ENCODE measurements around the gene SLC2A13.
"Not testable (repeated sequence)": the region's sequence is repeated elsewhere in the genome, so short reads cannot be mapped to it uniquely, and the experiment has no call there.

SLC2A13 gene

DNA sequence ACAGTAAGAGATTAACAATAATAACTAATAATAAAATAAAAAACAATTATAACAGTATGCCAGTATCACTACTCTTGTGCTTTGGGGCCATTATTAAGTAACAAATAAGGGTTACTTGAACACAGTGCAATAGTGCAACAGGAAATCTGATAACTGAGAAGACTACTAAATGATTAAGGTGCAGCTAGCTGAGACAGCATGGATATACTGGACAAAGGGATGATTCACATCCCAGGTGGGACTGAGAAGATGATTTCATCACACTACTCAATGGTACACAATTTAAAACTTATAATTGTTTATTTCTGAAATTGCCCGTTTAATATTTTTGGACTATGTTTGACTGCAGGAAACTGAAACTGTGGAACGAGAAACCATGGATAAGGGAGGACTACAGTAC is 317.6 kb downstream of the SLC2A13 start:
- Histone ChIP-seq H3K27me3 (ENCODE audit: insufficient read depth, low read length) (no peaks in the 10 kb centered on the region), H3K4me3 (ENCODE audit: low read length) (no peak overlapping the region), H3K27ac (ENCODE audit: low read length) (no peak overlapping the region), H3K36me3 (ENCODE audit: insufficient read depth, low read depth, low read length) (no peaks in the 10 kb centered on the region), H3K9me3 (ENCODE audit: insufficient read depth, low read depth, low read length) (no peaks in the 10 kb centered on the region), H3K4me1 (ENCODE audit: insufficient read depth, low read length) (no peaks in the 10 kb centered on the region), H3K9ac (ENCODE audit: low read depth, low read length) (no peak overlapping the region)

DNA sequence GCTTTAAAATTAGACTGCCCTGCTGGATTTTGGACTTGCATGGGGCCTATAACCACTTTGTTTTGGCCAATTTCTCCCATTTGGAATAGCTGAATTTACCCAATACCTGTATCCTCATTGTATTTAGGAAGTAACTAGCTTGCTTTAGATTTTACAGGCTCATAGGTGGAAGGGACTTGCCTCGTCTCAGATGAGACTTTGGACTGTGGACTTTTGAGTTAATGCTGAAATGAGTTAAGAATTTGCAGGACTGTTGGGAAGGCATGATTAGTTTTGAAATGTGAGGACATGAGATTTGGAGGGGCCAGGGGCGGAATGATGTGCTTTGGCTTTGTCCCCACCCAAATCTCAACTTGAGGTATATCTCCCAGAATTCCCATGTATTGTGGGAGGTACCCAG is 320.1 kb downstream of the SLC2A13 start:
- H3K36me3 ChIP-seq (ENCODE audit: insufficient read depth, low read depth, low read length); H3K9ac ChIP-seq (ENCODE audit: low read depth, low read length); H3K27ac ChIP-seq (ENCODE audit: low read length); H3K4me1 ChIP-seq (ENCODE audit: insufficient read depth, low read length); H3K4me3 ChIP-seq (ENCODE audit: low read length); H3K9me3 ChIP-seq (ENCODE audit: insufficient read depth, low read depth, low read length); H3K27me3 ChIP-seq (ENCODE audit: insufficient read depth, low read length): not testable (repeated sequence)

- Histone ChIP-seq H3K4me1 (ENCODE audit: insufficient read depth, low read length) (no peaks in the 10 kb centered on the region), H3K36me3 (ENCODE audit: insufficient read depth, low read depth, low read length) (no peaks in the 10 kb centered on the region), H3K27ac (ENCODE audit: low read length) (no peak overlapping the region), H3K9me3 (ENCODE audit: insufficient read depth, low read depth, low read length) (no peaks in the 10 kb centered on the region), H3K27me3 (ENCODE audit: insufficient read depth, low read length) (no peaks in the 10 kb centered on the region), H3K4me3 (ENCODE audit: low read length) (no peak overlapping the region), H3K9ac (ENCODE audit: low read depth, low read length) (no peak overlapping the region)
These were observed 323.8 kb downstream of the SLC2A13 start for GRCh38 chr12:39782026-39782545.

DNA sequence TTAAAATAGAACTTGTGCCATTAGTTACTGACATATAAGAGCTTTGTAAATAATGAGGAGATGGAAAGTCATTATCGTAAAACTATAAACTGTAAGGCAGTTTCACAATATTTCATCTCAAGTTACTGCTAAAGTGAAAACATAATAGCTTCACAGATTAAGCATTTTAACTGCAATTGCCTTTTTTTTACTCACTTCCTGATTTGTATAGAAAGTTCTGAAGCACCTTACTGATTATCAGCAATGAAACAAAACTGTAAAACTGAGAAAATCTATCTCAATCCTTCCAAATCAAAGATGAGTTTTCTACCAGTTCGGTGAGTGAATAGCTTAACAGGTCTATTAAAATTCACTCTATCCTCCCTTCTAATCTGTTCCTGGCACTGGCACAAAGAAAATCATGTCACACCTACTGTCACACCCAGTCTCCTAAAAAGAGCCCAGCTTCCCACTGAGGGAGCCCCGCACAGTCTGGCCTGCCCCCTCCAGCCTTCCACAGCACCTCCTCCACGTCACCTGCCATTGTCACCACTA is 324.9 kb downstream of the SLC2A13 start:
- H3K27me3 ChIP-seq (ENCODE audit: insufficient read depth, low read length): no peaks in the 10 kb centered on the region
- no peaks in the 10 kb centered on the region for H3K9me3 ChIP-seq (ENCODE audit: insufficient read depth, low read depth, low read length)
- H3K4me3 ChIP-seq (ENCODE audit: low read length): no peak overlapping the region

GRCh38 chr12:39780411-39780912 is 325.4 kb downstream of the SLC2A13 start:
- H3K27ac ChIP-seq (ENCODE audit: low read length): no peak overlapping the region
- no peak overlapping the region for H3K4me3 ChIP-seq (ENCODE audit: low read length)

More for the DNA sequence above, 324.9 kb downstream of the SLC2A13 start:
- no peak overlapping the region for H3K9ac ChIP-seq (ENCODE audit: low read depth, low read length)
- no peak overlapping the region for H3K27ac ChIP-seq (ENCODE audit: low read length)
- H3K4me1 ChIP-seq (ENCODE audit: insufficient read depth, low read length): no peaks in the 10 kb centered on the region
- H3K36me3 ChIP-seq (ENCODE audit: insufficient read depth, low read depth, low read length): no peaks in the 10 kb centered on the region

DNA sequence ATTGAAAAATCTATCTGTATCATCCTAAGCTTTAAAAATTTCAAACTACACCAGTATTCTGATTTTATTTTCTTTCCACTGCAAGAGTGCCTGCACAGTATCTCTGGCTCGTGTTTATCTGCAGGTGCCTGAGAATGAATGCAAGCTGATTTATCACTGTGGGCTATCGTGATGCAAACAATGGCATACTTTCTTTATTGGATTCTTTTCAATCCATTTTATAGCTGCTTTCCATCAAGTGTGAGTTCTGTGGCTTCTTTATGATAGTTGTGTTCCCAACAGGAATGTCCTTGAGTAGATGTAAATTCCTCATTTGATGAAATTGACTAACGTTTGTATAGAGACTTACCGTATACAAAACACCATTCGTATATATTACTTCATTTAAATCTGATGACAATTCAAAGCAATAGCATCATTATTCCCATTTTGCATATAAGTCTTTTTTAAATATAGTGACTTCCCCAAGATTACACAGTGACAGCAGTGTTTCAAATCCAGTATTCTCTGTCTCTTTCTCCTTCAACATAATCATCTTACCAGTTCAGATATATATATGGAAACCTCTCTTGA is 326.0 kb downstream of the SLC2A13 start:
- no peaks in the 10 kb centered on the region for H3K36me3 ChIP-seq (ENCODE audit: insufficient read depth, low read depth, low read length)
- H3K27ac ChIP-seq (ENCODE audit: low read length): no peak overlapping the region
- no peaks in the 10 kb centered on the region for H3K27me3 ChIP-seq (ENCODE audit: insufficient read depth, low read length)
- no peaks in the 10 kb centered on the region for H3K9me3 ChIP-seq (ENCODE audit: insufficient read depth, low read depth, low read length)
- H3K4me1 ChIP-seq (ENCODE audit: insufficient read depth, low read length): no peaks in the 10 kb centered on the region
- no peak overlapping the region for H3K4me3 ChIP-seq (ENCODE audit: low read length)
- no peak overlapping the region for H3K9ac ChIP-seq (ENCODE audit: low read depth, low read length)

More at GRCh38 chr12:39780411-39780912, 325.4 kb downstream of the SLC2A13 start:
- no peaks in the 10 kb centered on the region for H3K36me3 ChIP-seq (ENCODE audit: insufficient read depth, low read depth, low read length)
- no peak overlapping the region for H3K9ac ChIP-seq (ENCODE audit: low read depth, low read length)
- H3K9me3 ChIP-seq (ENCODE audit: insufficient read depth, low read depth, low read length): no peaks in the 10 kb centered on the region
- no peaks in the 10 kb centered on the region for H3K4me1 ChIP-seq (ENCODE audit: insufficient read depth, low read length)
- H3K27me3 ChIP-seq (ENCODE audit: insufficient read depth, low read length): no peaks in the 10 kb centered on the region

GRCh38 chr12:39777465-39777864 is 328.4 kb downstream of the SLC2A13 start:
- no peaks in the 10 kb centered on the region for H3K9me3 ChIP-seq (ENCODE audit: insufficient read depth, low read depth, low read length)
- no peak overlapping the region for H3K4me3 ChIP-seq (ENCODE audit: low read length)
- H3K36me3 ChIP-seq (ENCODE audit: insufficient read depth, low read depth, low read length): no peaks in the 10 kb centered on the region
- no peaks in the 10 kb centered on the region for H3K4me1 ChIP-seq (ENCODE audit: insufficient read depth, low read length)
- H3K27ac ChIP-seq (ENCODE audit: low read length): no peak overlapping the region
- H3K27me3 ChIP-seq (ENCODE audit: insufficient read depth, low read length): no peaks in the 10 kb centered on the region
- H3K9ac ChIP-seq (ENCODE audit: low read depth, low read length): no peak overlapping the region

DNA sequence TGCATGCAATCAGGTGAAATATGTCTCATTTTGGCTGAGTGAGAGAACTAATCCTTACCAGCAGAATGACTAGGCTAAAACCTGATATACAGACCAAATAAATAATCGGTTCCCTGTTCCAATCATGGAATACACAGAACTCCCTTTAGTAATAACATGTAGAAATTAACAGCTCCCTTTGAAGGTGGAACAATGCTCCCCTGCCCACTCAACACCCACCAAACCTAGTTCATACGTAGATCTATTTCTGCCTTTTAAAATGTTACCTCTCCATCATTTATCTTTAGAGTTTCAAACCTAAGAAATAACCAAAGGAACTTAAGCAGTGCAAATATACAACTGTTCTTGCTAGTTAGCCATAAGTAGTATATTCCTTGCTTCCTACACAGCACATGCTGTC is 332.6 kb downstream of the SLC2A13 start:
- Histone ChIP-seq H3K4me1 (ENCODE audit: insufficient read depth, low read length) (no peaks in the 10 kb centered on the region), H3K27me3 (ENCODE audit: insufficient read depth, low read length) (no peaks in the 10 kb centered on the region), H3K36me3 (ENCODE audit: insufficient read depth, low read depth, low read length) (no peaks in the 10 kb centered on the region), H3K9ac (ENCODE audit: low read depth, low read length) (no peak overlapping the region), H3K4me3 (ENCODE audit: low read length) (no peak overlapping the region), H3K27ac (ENCODE audit: low read length) (no peak overlapping the region), H3K9me3 (ENCODE audit: insufficient read depth, low read depth, low read length) (no peaks in the 10 kb centered on the region)

GRCh38 chr12:39772821-39773259 is 333.0 kb downstream of the SLC2A13 start:
- Histone ChIP-seq H3K4me3 (ENCODE audit: low read length) (no peak overlapping the region), H3K27me3 (ENCODE audit: insufficient read depth, low read length) (no peaks in the 10 kb centered on the region), H3K4me1 (ENCODE audit: insufficient read depth, low read length) (no peaks in the 10 kb centered on the region), H3K9me3 (ENCODE audit: insufficient read depth, low read depth, low read length) (no peaks in the 10 kb centered on the region), H3K27ac (ENCODE audit: low read length) (no peak overlapping the region), H3K9ac (ENCODE audit: low read depth, low read length) (no peak overlapping the region), H3K36me3 (ENCODE audit: insufficient read depth, low read depth, low read length) (no peaks in the 10 kb centered on the region)

GRCh38 chr12:39771456-39771855 is 334.4 kb downstream of the SLC2A13 start:
- H3K4me3 ChIP-seq (ENCODE audit: low read length): no peak overlapping the region
- H3K9me3 ChIP-seq (ENCODE audit: insufficient read depth, low read depth, low read length): no peaks in the 10 kb centered on the region
- H3K9ac ChIP-seq (ENCODE audit: low read depth, low read length): no peak overlapping the region
- no peak overlapping the region for H3K27ac ChIP-seq (ENCODE audit: low read length)
- H3K36me3 ChIP-seq (ENCODE audit: insufficient read depth, low read depth, low read length): no peaks in the 10 kb centered on the region
- no peaks in the 10 kb centered on the region for H3K4me1 ChIP-seq (ENCODE audit: insufficient read depth, low read length)
- H3K27me3 ChIP-seq (ENCODE audit: insufficient read depth, low read length): no peaks in the 10 kb centered on the region

GRCh38 chr12:39764944-39765560 is 340.8 kb downstream of the SLC2A13 start:
- Histone ChIP-seq H3K27me3 (ENCODE audit: insufficient read depth, low read length) (no peaks in the 10 kb centered on the region), H3K9me3 (ENCODE audit: insufficient read depth, low read depth, low read length) (no peaks in the 10 kb centered on the region), H3K9ac (ENCODE audit: low read depth, low read length) (no peak overlapping the region), H3K36me3 (ENCODE audit: insufficient read depth, low read depth, low read length) (no peaks in the 10 kb centered on the region), H3K4me3 (ENCODE audit: low read length) (no peak overlapping the region), H3K4me1 (ENCODE audit: insufficient read depth, low read length) (peaks cover 12% of the 10 kb centered on the region), H3K27ac (ENCODE audit: low read length) (no peak overlapping the region)

DNA sequence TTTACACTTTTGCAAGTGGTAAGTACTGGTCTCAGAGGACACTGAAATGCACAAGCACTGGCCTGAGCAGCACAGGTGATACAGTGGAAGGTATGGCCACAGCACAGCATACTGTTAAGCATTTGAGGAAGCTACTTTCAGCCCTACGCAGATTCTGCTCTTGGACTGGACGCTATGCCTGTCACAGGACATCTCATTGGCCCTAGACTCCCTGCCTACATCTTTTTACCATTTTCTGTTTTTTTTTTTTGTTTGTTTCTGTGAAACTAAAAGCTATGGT is 342.1 kb downstream of the SLC2A13 start:
- H3K4me3 ChIP-seq (ENCODE audit: low read length): peak overlapping the region; percentile 19
- no peak overlapping the region for H3K27ac ChIP-seq (ENCODE audit: low read length)
- no peaks in the 10 kb centered on the region for H3K36me3 ChIP-seq (ENCODE audit: insufficient read depth, low read depth, low read length)
- H3K27me3 ChIP-seq (ENCODE audit: insufficient read depth, low read length): no peaks in the 10 kb centered on the region
- peak overlapping the region; percentile 16; the same call in 1 of the 2 replicates for H3K9ac ChIP-seq (ENCODE audit: low read depth, low read length)
- no peaks in the 10 kb centered on the region for H3K9me3 ChIP-seq (ENCODE audit: insufficient read depth, low read depth, low read length)
- H3K4me1 ChIP-seq (ENCODE audit: insufficient read depth, low read length): peaks cover 12% of the 10 kb centered on the region

All from iPS-20b (cell line).